Urothelium cell line (cell line): ENCODE measurements around the gene HES4.
"Not testable (repeated sequence)": the region's sequence is repeated elsewhere in the genome, so short reads cannot be mapped to it uniquely, and the experiment has no call there.

Experiments used
- DNase-seq: peaks from one replicate; pipeline ENCODE4 v3.0.0; 2011; ENCODE audit warnings: low spot score, mixed read lengths
- FAIRE-seq: peaks from 2 replicates; lab custom pipeline; 2011; peaks lifted over from hg19 to GRCh38; lab: Jason Lieb, UNC

HES4 gene

GRCh38 chr1:1033731-1034438 is 34.0 kb upstream of the HES4 start:
- DNase-seq (no peak), FAIRE-seq (no peak)

GRCh38 chr1:1033009-1033587 is 33.2 kb upstream of the HES4 start:
- no peak for DNase-seq

GRCh38 chr1:1032424-1032823 is 32.5 kb upstream of the HES4 start:
- FAIRE-seq (no peak), DNase-seq (no peak)

More at GRCh38 chr1:1033009-1033587, 33.2 kb upstream of the HES4 start:
- FAIRE-seq, result no peak

GRCh38 chr1:1031659-1032235 is 31.9 kb upstream of the HES4 start:
- no peak for DNase-seq
- FAIRE-seq, result no peak

- DNase-seq, result not testable (repeated sequence)
- peak; percentile 79 for FAIRE-seq
Measured at GRCh38 chr1:1030867-1031658, 31.2 kb upstream of the HES4 start.

- DNase-seq (no peak), FAIRE-seq (no peak)
Measured at GRCh38 chr1:1027791-1028190, 27.9 kb upstream of the HES4 start.

- DNase-seq (no peak), FAIRE-seq (no peak)
Measured at GRCh38 chr1:1026599-1027413, 26.9 kb upstream of the HES4 start.

- DNase-seq (no peak), FAIRE-seq (no peak)
Measured at GRCh38 chr1:1025730-1026129, 25.8 kb upstream of the HES4 start.

- FAIRE-seq, result peak; percentile 59
- DNase-seq, result peak; percentile 80
Measured at GRCh38 chr1:1024771-1025699, 25.1 kb upstream of the HES4 start.

GRCh38 chr1:1024149-1024770 is 24.4 kb upstream of the HES4 start:
- no peak for FAIRE-seq
- DNase-seq, result no peak

GRCh38 chr1:1023700-1024099 is 23.8 kb upstream of the HES4 start:
- no peak for FAIRE-seq
- DNase-seq, result no peak

GRCh38 chr1:1022302-1023009 is 22.6 kb upstream of the HES4 start:
- DNase-seq, result no peak

GRCh38 chr1:1021920-1022259 is 22.0 kb upstream of the HES4 start:
- FAIRE-seq (no peak), DNase-seq (peak; percentile 52)

More at GRCh38 chr1:1022302-1023009, 22.6 kb upstream of the HES4 start:
- FAIRE-seq, result no peak

- no peak for FAIRE-seq
- peak; percentile 74 for DNase-seq
Measured at GRCh38 chr1:1021010-1021919, 21.4 kb upstream of the HES4 start.

GRCh38 chr1:1020415-1021009 is 20.6 kb upstream of the HES4 start:
- FAIRE-seq (no peak), DNase-seq (peak; percentile 40)

GRCh38 chr1:1020000-1020404 is 20.1 kb upstream of the HES4 start, which contains the start of gene AGRN:
AGRN (plus strand) TSS chr1:1020120; CDS start chr1:1020173, 53 bp downstream.
- no peak for FAIRE-seq

More at GRCh38 chr1:1020000-1020404, 20.1 kb upstream of the HES4 start, which contains the start of gene AGRN:
- DNase-seq, result no peak
